Measurements from ENCODE around the gene FABP6. TPM values are rescaled to one million over a fixed set of nuclear protein-coding genes. Genes with fewer than 3 reads are reported as not detected.
A peak's percentile ranks its signal among the peaks of the same experiment; 100 is the strongest.

FABP6 gene
- total RNA-seq, 1 experiment from 2014 or later, result 5.2 TPM

DNA sequence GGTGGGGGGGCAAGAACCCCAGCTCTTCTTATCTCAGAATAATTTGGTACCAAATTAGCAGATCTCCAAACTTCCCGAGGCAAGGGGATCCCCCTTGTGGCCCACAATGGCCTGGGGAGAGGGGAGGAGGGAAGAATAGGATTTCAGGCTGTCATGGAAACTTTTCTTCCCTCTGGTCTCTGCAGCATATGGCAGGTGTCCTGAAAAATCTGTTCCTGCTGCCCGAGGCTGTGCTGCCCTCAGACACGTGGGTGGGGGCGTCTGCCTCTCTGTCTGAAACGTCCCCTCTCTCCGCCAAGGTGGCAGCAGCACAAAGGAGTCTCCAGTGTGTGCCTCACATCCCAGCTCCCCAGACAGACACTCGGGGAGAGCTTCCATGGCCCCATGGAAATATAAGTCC, 49.0 kb downstream of the FABP6 start:
- H3K4me1 ChIP-seq (ENCODE audit: insufficient read depth, low read length), result no peaks in the 10 kb centered on the region
- no peak overlapping the region for H2BK20ac ChIP-seq (ENCODE audit: low read depth, low read length, poor library complexity, severe bottlenecking)
- TF ChIP-seq, protein P1, sequence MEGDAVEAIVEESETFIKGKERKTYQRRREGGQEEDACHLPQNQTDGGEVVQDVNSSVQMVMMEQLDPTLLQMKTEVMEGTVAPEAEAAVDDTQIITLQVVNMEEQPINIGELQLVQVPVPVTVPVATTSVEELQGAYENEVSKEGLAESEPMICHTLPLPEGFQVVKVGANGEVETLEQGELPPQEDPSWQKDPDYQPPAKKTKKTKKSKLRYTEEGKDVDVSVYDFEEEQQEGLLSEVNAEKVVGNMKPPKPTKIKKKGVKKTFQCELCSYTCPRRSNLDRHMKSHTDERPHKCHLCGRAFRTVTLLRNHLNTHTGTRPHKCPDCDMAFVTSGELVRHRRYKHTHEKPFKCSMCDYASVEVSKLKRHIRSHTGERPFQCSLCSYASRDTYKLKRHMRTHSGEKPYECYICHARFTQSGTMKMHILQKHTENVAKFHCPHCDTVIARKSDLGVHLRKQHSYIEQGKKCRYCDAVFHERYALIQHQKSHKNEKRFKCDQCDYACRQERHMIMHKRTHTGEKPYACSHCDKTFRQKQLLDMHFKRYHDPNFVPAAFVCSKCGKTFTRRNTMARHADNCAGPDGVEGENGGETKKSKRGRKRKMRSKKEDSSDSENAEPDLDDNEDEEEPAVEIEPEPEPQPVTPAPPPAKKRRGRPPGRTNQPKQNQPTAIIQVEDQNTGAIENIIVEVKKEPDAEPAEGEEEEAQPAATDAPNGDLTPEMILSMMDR (conservative IDR thresholded peaks at IDR 0.05), result 0 out of 3 replicates have a peak, but pooled peaks have one; percentile 21
- H3K4me2 ChIP-seq (ENCODE audit: insufficient read depth, insufficient read length, low read length), result no peak overlapping the region
- H3K36me3 Mint-ChIP-seq (ENCODE audit: insufficient read depth in 1 of 3, low read depth in 3 of 3), result peaks cover 26 to 48% (median 40%) of the 10 kb centered on the region in 3 experiments; a peak in 6 of 7 replicates
- H4K8ac ChIP-seq (replicated peaks; ENCODE audit: insufficient read length, low read depth, low read length), result no peak overlapping the region
- peaks cover 30 to 33% of the 10 kb centered on the region in 2 experiments for H3K4me1 Mint-ChIP-seq
- H3K9me3 Mint-ChIP-seq, result no peaks in the 10 kb centered on the region
- no peak overlapping the region for H3K4me3 Mint-ChIP-seq
- H2AFZ ChIP-seq (ENCODE audit: low read length), result no peak overlapping the region
- no peak overlapping the region for H3K56ac ChIP-seq (ENCODE audit: insufficient read length, low read depth, low read length)
- no CpG with 5 or more reads among the region's 7 CpGs for WGBS (ENCODE audit: extremely low coverage, insufficient read length, low lambda C conversion rate)
- no peaks in the 10 kb centered on the region for H3K27me3 Mint-ChIP-seq (ENCODE audit: low read depth)
- no peak overlapping the region for H2AK5ac ChIP-seq (ENCODE audit: insufficient read length, low read length)
- H3K9me3 ChIP-seq (ENCODE audit: control insufficient read depth, low read depth, low read length), result no peaks in the 10 kb centered on the region
- peak overlapping the region in 2 of 3 experiments; percentile 57 to 71; a peak in 4 of 7 replicates for H3K27ac Mint-ChIP-seq
- no peaks in the 10 kb centered on the region for H3K23me2 ChIP-seq (ENCODE audit: insufficient read length, low read depth, low read length, poor library complexity, severe bottlenecking)
- no peak overlapping the region for H4K91ac ChIP-seq (ENCODE audit: insufficient read length, low read depth, low read length)
- no peak overlapping the region for H2BK5ac ChIP-seq (ENCODE audit: insufficient read length, low read length)
- no peak overlapping the region for H4K5ac ChIP-seq (ENCODE audit: insufficient read length, low read depth, low read length)
- no peak for DNase-seq
- no peak overlapping the region for H2BK15ac ChIP-seq (ENCODE audit: low read depth, low read length)
- no peak overlapping the region for H3K14ac ChIP-seq (ENCODE audit: insufficient read depth, low read length)
- H3K23ac ChIP-seq (ENCODE audit: insufficient read length, low read depth, low read length), result no peak overlapping the region
- H2BK12ac ChIP-seq (ENCODE audit: insufficient read length, low read depth, low read length), result no peak overlapping the region
- H3K4ac ChIP-seq (ENCODE audit: low read depth, low read length), result no peak overlapping the region
- H3K79me2 ChIP-seq (ENCODE audit: insufficient read depth, low read length), result no peaks in the 10 kb centered on the region
- H3K79me1 ChIP-seq (ENCODE audit: insufficient read depth, low read depth, low read length, poor library complexity, severe bottlenecking), result no peaks in the 10 kb centered on the region
- no peak overlapping the region for H2BK120ac ChIP-seq (ENCODE audit: low read depth, low read length, poor library complexity, severe bottlenecking)
- no peaks in the 10 kb centered on the region for H3K27me3 ChIP-seq (ENCODE audit: insufficient read depth, low read length)
- no peaks in the 10 kb centered on the region for H4K20me1 ChIP-seq (ENCODE audit: control insufficient read depth, insufficient read depth, insufficient read length)
- H3T11ph ChIP-seq (ENCODE audit: low read length), result no peak overlapping the region
- H3K9ac ChIP-seq (ENCODE audit: extremely low read depth, insufficient read length, low read length), result no peak overlapping the region
- H3K18ac ChIP-seq (ENCODE audit: insufficient read length, low read depth, low read length), result no peak overlapping the region
- no peak overlapping the region for H3K27ac ChIP-seq (ENCODE audit: insufficient read length, low read depth, low read length)

Measured in H9 (cell line).